Measurements from ENCODE around the gene MYH7B.

GRCh38 chr20:34979366-34980153, 23.9 kb downstream of the MYH7B start:
- TF ChIP-seq, protein P1, sequence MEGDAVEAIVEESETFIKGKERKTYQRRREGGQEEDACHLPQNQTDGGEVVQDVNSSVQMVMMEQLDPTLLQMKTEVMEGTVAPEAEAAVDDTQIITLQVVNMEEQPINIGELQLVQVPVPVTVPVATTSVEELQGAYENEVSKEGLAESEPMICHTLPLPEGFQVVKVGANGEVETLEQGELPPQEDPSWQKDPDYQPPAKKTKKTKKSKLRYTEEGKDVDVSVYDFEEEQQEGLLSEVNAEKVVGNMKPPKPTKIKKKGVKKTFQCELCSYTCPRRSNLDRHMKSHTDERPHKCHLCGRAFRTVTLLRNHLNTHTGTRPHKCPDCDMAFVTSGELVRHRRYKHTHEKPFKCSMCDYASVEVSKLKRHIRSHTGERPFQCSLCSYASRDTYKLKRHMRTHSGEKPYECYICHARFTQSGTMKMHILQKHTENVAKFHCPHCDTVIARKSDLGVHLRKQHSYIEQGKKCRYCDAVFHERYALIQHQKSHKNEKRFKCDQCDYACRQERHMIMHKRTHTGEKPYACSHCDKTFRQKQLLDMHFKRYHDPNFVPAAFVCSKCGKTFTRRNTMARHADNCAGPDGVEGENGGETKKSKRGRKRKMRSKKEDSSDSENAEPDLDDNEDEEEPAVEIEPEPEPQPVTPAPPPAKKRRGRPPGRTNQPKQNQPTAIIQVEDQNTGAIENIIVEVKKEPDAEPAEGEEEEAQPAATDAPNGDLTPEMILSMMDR (conservative IDR thresholded peaks at IDR 0.05; ENCODE audit: low read length) = no peak
- TF ChIP-seq EZH2phosphoT487 (IDR thresholded peaks at IDR 0.05; ENCODE audit: borderline replicate concordance, low read depth, low read length) = no peak
